Osteoblast (primary cell): ENCODE measurements around the gene NLN. TPM values are rescaled to one million over a fixed set of nuclear protein-coding genes. Genes with fewer than 3 reads are reported as not detected.

ENCODE experiments used
- DNase-seq: peaks from one replicate; pipeline ENCODE4 v3.0.0; 2011; ENCODE audit warnings: low spot score, mixed read lengths; ENCODE audit not compliant: insufficient read length; ENCODE audit errors: missing footprints
- H2AFZ ChIP-seq: 2 replicates; pipeline ENCODE4 v1.6.0; 2011; ENCODE audit warnings: mild to moderate bottlenecking, low read length
- H3K27ac ChIP-seq: 2 replicates; pipeline ENCODE4 v1.5.1; 2011; ENCODE audit warnings: mild to moderate bottlenecking, low read depth, low read length, moderate library complexity
- H3K27me3 ChIP-seq: 2 replicates; pipeline ENCODE4 v1.6.0; 2012; ENCODE audit warnings: mild to moderate bottlenecking, control low read depth, inconsistent platforms, low read length, moderate library complexity; ENCODE audit not compliant: insufficient read depth
- H3K36me3 ChIP-seq: 2 replicates; pipeline ENCODE4 v1.5.1; 2011; ENCODE audit warnings: mild to moderate bottlenecking, low read length, control low read depth, moderate library complexity; ENCODE audit not compliant: insufficient read depth
- H3K4me1 ChIP-seq: 2 replicates; pipeline ENCODE4 v1.5.1; 2011; ENCODE audit warnings: mild to moderate bottlenecking, low read length, control low read depth, moderate library complexity; ENCODE audit not compliant: insufficient read depth
- H3K4me2 ChIP-seq: 2 replicates; pipeline ENCODE4 v1.6.0; 2011; ENCODE audit warnings: mild to moderate bottlenecking, low read length; ENCODE audit not compliant: insufficient read depth
- H3K4me3 ChIP-seq: fragments of 200-600 bp; sonication (generic); 3 replicates; pipeline ENCODE4 v1.5.1; 2012; ENCODE audit warnings: mild to moderate bottlenecking, low read length, inconsistent platforms; ENCODE audit not compliant: insufficient read depth
- H3K79me2 ChIP-seq: 2 replicates; pipeline ENCODE4 v1.6.0; 2012; ENCODE audit warnings: mild to moderate bottlenecking, low read length, control low read depth, inconsistent platforms; ENCODE audit not compliant: insufficient read depth
- H3K9me3 ChIP-seq: 2 replicates; pipeline ENCODE4 v1.5.1; 2011; ENCODE audit warnings: low read depth, low read length, control low read depth
- H4K20me1 ChIP-seq: 2 replicates; pipeline ENCODE4 v1.6.0; 2012; ENCODE audit warnings: mild to moderate bottlenecking, low read length, control low read depth; ENCODE audit not compliant: insufficient read depth
- total RNA-seq: library from RNA; depleted of rRNA; stranded (reverse); fragments of >200 nt; gene quantifications from 2 replicates; pipeline ENCODE4 v1.2.3, GENCODE V29; 2012
- TF ChIP-seq, protein P1 (sequence below): IDR thresholded peaks from 2 replicates; pipeline ENCODE4 v1.5.1; 2011; ENCODE audit warnings: mild to moderate bottlenecking, low read depth, low read length, moderate library complexity; ENCODE audit errors: extremely low read depth

The NLN gene
- total RNA-seq, 1 donor = 35.5 TPM

DNA sequence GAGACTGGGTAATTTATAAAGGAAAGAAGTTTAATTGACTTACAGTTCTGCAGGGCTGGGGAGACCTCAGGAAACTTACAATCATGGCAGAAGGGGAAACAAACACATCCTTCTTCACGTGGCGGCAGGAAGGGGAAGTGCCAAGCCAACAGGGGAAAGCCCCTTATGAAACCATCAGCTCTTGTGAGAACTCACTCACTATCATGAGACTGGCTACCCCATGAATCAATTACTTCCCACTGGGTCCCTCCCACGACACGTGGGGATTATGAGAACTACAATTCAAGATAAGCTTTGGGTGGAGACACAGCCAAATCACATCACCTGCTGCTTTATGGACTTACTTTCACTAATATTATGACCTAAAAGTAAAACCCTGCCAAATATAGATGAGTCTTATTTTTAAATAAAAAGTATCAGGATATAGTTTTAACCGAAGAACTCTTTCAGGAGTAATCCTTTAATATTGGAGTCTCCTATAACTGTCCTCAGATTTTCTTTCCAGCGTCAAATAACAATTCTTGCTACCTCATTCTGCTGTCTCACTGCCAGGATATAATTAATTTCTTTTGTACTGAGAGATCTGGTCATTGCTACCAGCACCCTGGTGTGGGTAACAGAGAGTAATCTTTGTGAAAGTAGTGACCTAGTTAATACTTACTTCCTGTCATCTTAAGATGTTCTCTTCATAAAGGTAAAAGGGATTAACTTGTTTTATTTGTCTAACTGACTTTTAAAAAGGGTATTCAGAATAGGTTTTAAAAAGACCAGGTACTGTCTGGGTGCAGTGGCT is 68.6 kb downstream of the NLN start:
- TF ChIP-seq, protein P1, sequence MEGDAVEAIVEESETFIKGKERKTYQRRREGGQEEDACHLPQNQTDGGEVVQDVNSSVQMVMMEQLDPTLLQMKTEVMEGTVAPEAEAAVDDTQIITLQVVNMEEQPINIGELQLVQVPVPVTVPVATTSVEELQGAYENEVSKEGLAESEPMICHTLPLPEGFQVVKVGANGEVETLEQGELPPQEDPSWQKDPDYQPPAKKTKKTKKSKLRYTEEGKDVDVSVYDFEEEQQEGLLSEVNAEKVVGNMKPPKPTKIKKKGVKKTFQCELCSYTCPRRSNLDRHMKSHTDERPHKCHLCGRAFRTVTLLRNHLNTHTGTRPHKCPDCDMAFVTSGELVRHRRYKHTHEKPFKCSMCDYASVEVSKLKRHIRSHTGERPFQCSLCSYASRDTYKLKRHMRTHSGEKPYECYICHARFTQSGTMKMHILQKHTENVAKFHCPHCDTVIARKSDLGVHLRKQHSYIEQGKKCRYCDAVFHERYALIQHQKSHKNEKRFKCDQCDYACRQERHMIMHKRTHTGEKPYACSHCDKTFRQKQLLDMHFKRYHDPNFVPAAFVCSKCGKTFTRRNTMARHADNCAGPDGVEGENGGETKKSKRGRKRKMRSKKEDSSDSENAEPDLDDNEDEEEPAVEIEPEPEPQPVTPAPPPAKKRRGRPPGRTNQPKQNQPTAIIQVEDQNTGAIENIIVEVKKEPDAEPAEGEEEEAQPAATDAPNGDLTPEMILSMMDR = no peak
- H4K20me1 ChIP-seq = no peaks in the 10 kb centered on the region
- no peaks in the 10 kb centered on the region for H3K27me3 ChIP-seq
- H2AFZ ChIP-seq = no peak overlapping the region
- no peak overlapping the region for H3K27ac ChIP-seq
- no peak overlapping the region for H3K4me3 ChIP-seq
- H3K9me3 ChIP-seq = no peaks in the 10 kb centered on the region
- peaks cover 10% of the 10 kb centered on the region for H3K4me1 ChIP-seq
- H3K4me2 ChIP-seq = no peak overlapping the region
- DNase-seq = no peak
- H3K36me3 ChIP-seq = peaks cover 35% of the 10 kb centered on the region
- H3K79me2 ChIP-seq = no peaks in the 10 kb centered on the region

DNA sequence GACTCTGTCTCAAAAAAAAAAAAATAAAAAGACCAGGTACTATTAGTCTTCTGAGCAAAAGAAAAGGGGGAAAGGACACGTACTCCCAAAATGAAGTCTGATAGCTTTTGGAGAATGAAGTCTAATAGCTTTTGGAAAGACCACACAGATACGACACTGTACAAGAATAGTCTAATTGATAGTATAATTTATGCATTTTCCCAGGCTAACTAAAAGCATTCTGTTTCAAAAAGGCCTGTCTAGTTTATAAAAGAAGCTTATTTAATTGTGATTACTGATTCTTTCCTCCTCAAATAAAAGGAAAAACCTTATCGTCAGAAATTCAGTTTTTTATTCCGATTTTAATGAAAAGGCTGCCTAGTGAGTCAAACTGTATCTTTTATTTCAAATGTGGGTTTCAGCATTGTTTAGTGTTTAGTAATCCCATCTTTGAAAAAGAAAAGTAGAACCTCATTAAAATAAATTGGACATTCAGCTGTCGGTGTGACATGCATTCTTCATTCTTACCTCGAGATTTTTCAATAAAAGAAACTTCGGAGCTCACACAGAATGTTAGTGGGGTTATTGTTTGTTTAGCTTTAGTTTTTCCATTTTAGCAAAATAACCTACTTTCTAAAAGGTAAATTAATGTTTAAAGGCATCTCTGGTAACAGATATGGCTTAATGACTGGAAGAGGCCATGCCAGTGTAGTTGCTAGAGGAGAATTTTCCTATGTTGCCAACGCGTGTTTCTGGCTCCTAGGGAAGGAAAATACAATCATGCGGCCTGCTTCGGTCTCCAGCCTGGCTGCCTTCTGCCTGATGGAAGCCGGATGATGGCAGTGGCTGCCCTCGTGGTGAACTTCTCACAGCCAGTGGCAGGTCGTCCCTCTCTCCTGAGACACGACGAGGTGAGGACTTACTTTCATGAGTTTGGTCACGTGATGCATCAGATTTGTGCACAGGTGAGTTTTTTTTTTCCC is 70.0 kb downstream of the NLN start:
- Histone ChIP-seq H4K20me1 (no peaks in the 10 kb centered on the region), H3K9me3 (no peaks in the 10 kb centered on the region), H2AFZ (no peak overlapping the region), H3K27me3 (no peaks in the 10 kb centered on the region), H3K79me2 (no peaks in the 10 kb centered on the region), H3K4me3 (no peak overlapping the region), H3K4me1 (peaks cover 17% of the 10 kb centered on the region), H3K27ac (peak overlapping the region; percentile 0), H3K4me2 (no peak overlapping the region), H3K36me3 (peaks cover 28% of the 10 kb centered on the region)
- TF ChIP-seq, protein P1 = no peak
- peak; percentile 22 for DNase-seq

DNA sequence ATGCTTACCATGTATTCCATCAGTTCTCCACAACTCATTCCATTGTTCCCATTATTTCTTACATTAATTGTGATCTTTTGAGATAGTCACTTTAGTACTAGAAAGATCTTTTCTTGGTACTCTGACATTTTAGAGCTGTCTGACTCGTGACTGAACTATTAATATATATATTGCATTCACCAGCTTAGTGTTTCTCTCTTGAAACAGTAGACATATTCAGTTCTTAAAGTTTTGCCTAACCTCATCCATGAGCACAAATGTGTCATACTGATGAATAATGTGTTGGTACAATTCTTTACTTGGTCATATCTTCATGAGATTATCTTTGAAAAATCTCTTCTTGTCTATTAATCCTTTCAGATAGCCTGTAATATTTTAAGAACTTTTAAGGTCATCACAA is 74.3 kb downstream of the NLN start:
- Histone ChIP-seq H3K9me3 (no peaks in the 10 kb centered on the region), H2AFZ (no peak overlapping the region), H4K20me1 (no peaks in the 10 kb centered on the region), H3K36me3 (peaks cover 9% of the 10 kb centered on the region), H3K27ac (no peak overlapping the region), H3K79me2 (no peaks in the 10 kb centered on the region), H3K4me3 (no peak overlapping the region), H3K27me3 (no peaks in the 10 kb centered on the region), H3K4me1 (peaks cover 23% of the 10 kb centered on the region), H3K4me2 (no peak overlapping the region)
- peak; percentile 36 for DNase-seq
- TF ChIP-seq, protein P1 = no peak
